Epithelial cell of esophagus (primary cell): ENCODE results near the gene GPSM1.

Source experiments
- DNase-seq: peaks from one replicate; pipeline ENCODE4 v3.0.0; 2010; ENCODE audit warnings: low read depth
- H3K4me3 ChIP-seq: 2 replicates; pipeline ENCODE4 v1.5.1; 2011; ENCODE audit warnings: mild to moderate bottlenecking, low read length, control low read depth
- CTCF ChIP-seq: IDR thresholded peaks from 2 replicates; pipeline ENCODE4 v1.5.1; 2011; ENCODE audit warnings: low read depth, mild to moderate bottlenecking, low read length, control low read depth, inconsistent platforms; ENCODE audit not compliant: insufficient read depth; ENCODE audit errors: missing control alignments

The GPSM1 gene

GRCh38 chr9:136321561-136321960, 5.8 kb upstream of the GPSM1 start:
- DNase-seq = no peak
- H3K4me3 ChIP-seq = no peak overlapping the region
- no peak for TF ChIP-seq CTCF

- no peak overlapping the region for H3K4me3 ChIP-seq
- no peak for TF ChIP-seq CTCF
- no peak for DNase-seq
These were observed 4.5 kb upstream of the GPSM1 start for GRCh38 chr9:136322756-136323330.

GRCh38 chr9:136323371-136323789, 4.0 kb upstream of the GPSM1 start:
- peak; percentile 71 for DNase-seq
- no peak for TF ChIP-seq CTCF
- H3K4me3 ChIP-seq = no peak overlapping the region

GRCh38 chr9:136324501-136325300, 2.6 kb upstream of the GPSM1 start:
- no peak for DNase-seq
- H3K4me3 ChIP-seq = no peak overlapping the region
- no peak for TF ChIP-seq CTCF

- no peak overlapping the region for H3K4me3 ChIP-seq
- DNase-seq = no peak
- TF ChIP-seq CTCF = no peak
These were observed 2.0 kb upstream of the GPSM1 start for GRCh38 chr9:136325358-136325757.

- no peak for DNase-seq
- H3K4me3 ChIP-seq = no peak overlapping the region
These were observed 1.1 kb upstream of the GPSM1 start for GRCh38 chr9:136326061-136326760.

More at GRCh38 chr9:136326061-136326760, 1.1 kb upstream of the GPSM1 start:
- no peak for TF ChIP-seq CTCF
